BLaER1 treated with 17β-estradiol and CSF1 and Interleukin-3, amounts not matched to agents 10 nM and 100 nM (cell line): ENCODE data around the gene HJURP.

ENCODE experiments used
- H3K27ac ChIP-seq, 11 experiments: shearing (Covaris generic); formaldehyde crosslinking; 2 replicates each; pipeline ENCODE4 v1.8.1; 2022
- H3K27me3 ChIP-seq, 11 experiments: shearing (Covaris generic); formaldehyde crosslinking; 2 replicates each; pipeline ENCODE4 v1.8.1; 2022
- H3K36me3 ChIP-seq, 11 experiments: shearing (Covaris generic); formaldehyde crosslinking; 2 replicates each; pipeline ENCODE4 v1.8.1; 2022
- H3K4me1 ChIP-seq, 10 experiments: shearing (Covaris generic); formaldehyde crosslinking; 2 replicates each; pipeline ENCODE4 v1.8.1; 2022
- H3K4me2 ChIP-seq, 11 experiments: shearing (Covaris generic); formaldehyde crosslinking; 2 replicates each; pipeline ENCODE4 v1.8.1; 2022
- H3K4me3 ChIP-seq, 10 experiments: shearing (Covaris generic); formaldehyde crosslinking; 2 replicates each; pipeline ENCODE4 v1.8.1; 2022
- H3K9ac ChIP-seq, 11 experiments: shearing (Covaris generic); formaldehyde crosslinking; 2 replicates each; pipeline ENCODE4 v1.8.1; 2022
- H3K9me3 ChIP-seq, 11 experiments: shearing (Covaris generic); formaldehyde crosslinking; replicated peaks in 1 of 11; 2 replicates each; pipeline ENCODE4 v1.8.1; 2022
- H4K20me1 ChIP-seq, 11 experiments: shearing (Covaris generic); formaldehyde crosslinking; 2 replicates each; pipeline ENCODE4 v1.8.1; 2022
- Cebpa-rat ChIP-seq, 11 experiments: shearing (Covaris generic); IDR thresholded peaks; 2 replicates each; pipeline ENCODE4 v1.8.1; 2022

Gene HJURP

GRCh38 chr2:233791883-233792329 lies 62.4 kb downstream of the HJURP start:
- Histone ChIP-seq H3K27ac (no peak overlapping the region), H3K9ac (no peak overlapping the region), H3K4me1 (peaks cover 0 to 6% (median 0%) of the 10 kb centered on the region in 10 experiments; a peak in 1 of 20 replicates), H3K27me3 (no peaks in the 10 kb centered on the region), H3K4me2 (no peak overlapping the region), H3K9me3 (peaks cover 0 to 20% (median 11%) of the 10 kb centered on the region in 11 experiments; a peak in 15 of 22 replicates), H3K36me3 (no peaks in the 10 kb centered on the region), H3K4me3 (no peak overlapping the region), H4K20me1 (no peaks in the 10 kb centered on the region)
- TF ChIP-seq Cebpa-rat (IDR thresholded peaks at IDR 0.05): no peak

- peaks cover 0 to 6% (median 0%) of the 10 kb centered on the region in 10 experiments; a peak in 1 of 20 replicates for H3K4me1 ChIP-seq
- H3K9ac ChIP-seq: no peak overlapping the region
- H4K20me1 ChIP-seq: no peaks in the 10 kb centered on the region
- H3K36me3 ChIP-seq: no peaks in the 10 kb centered on the region
- no peak overlapping the region for H3K4me2 ChIP-seq
- H3K4me3 ChIP-seq: no peak overlapping the region
- H3K27me3 ChIP-seq: no peaks in the 10 kb centered on the region
- H3K9me3 ChIP-seq: peaks cover 4 to 26% (median 15%) of the 10 kb centered on the region in 11 experiments
- TF ChIP-seq Cebpa-rat (IDR thresholded peaks at IDR 0.05): no peak
- H3K27ac ChIP-seq: no peak overlapping the region
These were observed 63.0 kb downstream of the HJURP start for GRCh38 chr2:233791151-233791882.

GRCh38 chr2:233789554-233789953 lies 64.8 kb downstream of the HJURP start:
- Histone ChIP-seq H3K36me3 (no peaks in the 10 kb centered on the region), H3K27ac (no peak overlapping the region), H3K4me3 (no peak overlapping the region), H3K4me2 (no peak overlapping the region), H3K27me3 (no peaks in the 10 kb centered on the region), H4K20me1 (no peaks in the 10 kb centered on the region), H3K4me1 (peaks cover 0 to 18% (median 4%) of the 10 kb centered on the region in 10 experiments; a peak in 9 of 20 replicates), H3K9me3 (peaks cover 19 to 42% (median 27%) of the 10 kb centered on the region in 11 experiments), H3K9ac (no peak overlapping the region)
- TF ChIP-seq Cebpa-rat (IDR thresholded peaks at IDR 0.05): no peak
